GM23338 (cell line): ENCODE results near the gene FAM229B. TPM values are rescaled to one million over a fixed set of nuclear protein-coding genes. Genes with fewer than 3 reads are reported as not detected.

Experiments
- ATAC-seq: fragments of 200-7000 bp; cut with Tn5 transposase; 3 replicates; pipeline ENCODE4 v1.9.1; 2020
- DNase-seq: peaks from one replicate; pipeline ENCODE4 v3.0.0-alpha.2; 2015; ENCODE audit warnings: low spot score
- H2AFZ ChIP-seq: fragments of 200-600 bp; sonication (generic); 2 replicates; pipeline ENCODE4 v1.8.0; 2016; ENCODE audit warnings: antibody characterized with exemption, mild to moderate bottlenecking, moderate library complexity
- H3F3A ChIP-seq: fragments of 200-600 bp; sonication (generic); replicated peaks from 2 replicates; pipeline ENCODE4 v1.8.0; 2017; ENCODE audit warnings: antibody characterized with exemption, mixed run types, low read depth
- H3K27ac ChIP-seq: fragments of 200-600 bp; sonication (generic); 2 replicates; pipeline ENCODE4 v1.6.1; 2016; ENCODE audit warnings: low read depth
- H3K27me3 ChIP-seq: fragments of 200-600 bp; sonication (generic); 2 replicates; pipeline ENCODE4 v1.8.0; 2016; ENCODE audit warnings: mild to moderate bottlenecking, mixed run types, moderate library complexity; ENCODE audit not compliant: insufficient read depth
- H3K36me3 ChIP-seq: fragments of 200-600 bp; sonication (generic); 2 replicates; pipeline ENCODE4 v1.8.0; 2016; ENCODE audit warnings: mild to moderate bottlenecking; ENCODE audit not compliant: insufficient read depth
- H3K4me1 ChIP-seq: fragments of 200-600 bp; sonication (generic); 2 replicates; pipeline ENCODE4 v1.8.0; 2016; ENCODE audit warnings: mild to moderate bottlenecking, moderate library complexity; ENCODE audit not compliant: insufficient read depth
- H3K4me2 ChIP-seq: fragments of 200-600 bp; sonication (generic); 2 replicates; pipeline ENCODE4 v1.7.1; 2017; ENCODE audit warnings: mixed run types
- H3K4me3 ChIP-seq: fragments of 200-600 bp; sonication (generic); 2 replicates; pipeline ENCODE4 v1.6.1; 2016; ENCODE audit warnings: mixed run types
- H3K79me2 ChIP-seq: fragments of 200-600 bp; sonication (generic); replicated peaks from 2 replicates; pipeline ENCODE4 v1.8.0; 2017; ENCODE audit warnings: mild to moderate bottlenecking; ENCODE audit not compliant: insufficient read depth
- H3K9me2 ChIP-seq: fragments of 200-600 bp; sonication (generic); 2 replicates; pipeline ENCODE4 v1.8.0; 2017; ENCODE audit not compliant: insufficient read depth
- H4K20me1 ChIP-seq: fragments of 200-600 bp; sonication (generic); replicated peaks from 2 replicates; pipeline ENCODE4 v1.8.0; 2017; ENCODE audit warnings: mild to moderate bottlenecking; ENCODE audit not compliant: insufficient read depth
- H3K27ac Mint-ChIP-seq: 2 replicates; pipeline ENCODE4 v1.8.0; 2020; ENCODE audit warnings: inconsistent platforms, mild to moderate bottlenecking, moderate library complexity, mixed read lengths
- H3K27me3 Mint-ChIP-seq: 3 replicates; pipeline ENCODE4 v1.8.0; 2022; ENCODE audit warnings: low read depth, mild to moderate bottlenecking, moderate library complexity, mixed read lengths, inconsistent platforms; ENCODE audit not compliant: insufficient read depth, poor library complexity
- H3K36me3 Mint-ChIP-seq: 3 replicates; pipeline ENCODE4 v1.8.0; 2021; ENCODE audit warnings: low read depth, mild to moderate bottlenecking, inconsistent platforms, moderate library complexity, mixed read lengths
- H3K4me1 Mint-ChIP-seq: 3 replicates; pipeline ENCODE4 v1.8.0; 2020; ENCODE audit warnings: mild to moderate bottlenecking, inconsistent platforms, mixed read lengths
- H3K4me3 Mint-ChIP-seq: 3 replicates; pipeline ENCODE4 v1.8.0; 2021; ENCODE audit warnings: moderate library complexity, mild to moderate bottlenecking, inconsistent platforms, mixed read lengths
- H3K9me3 Mint-ChIP-seq: 3 replicates; pipeline ENCODE4 v1.8.0; 2020; ENCODE audit warnings: moderate library complexity, mild to moderate bottlenecking, inconsistent platforms, mixed read lengths
- CREB1 ChIP-seq: fragments of 250-450 bp; sonication (Bioruptor Pico); IDR thresholded peaks from 2 replicates; pipeline ENCODE4 v1.5.0; 2020; ENCODE audit warnings: low read depth, mild to moderate bottlenecking, moderate library complexity
- EZH2 ChIP-seq: fragments of 200-600 bp; sonication (generic); IDR thresholded peaks from one replicate; pipeline ENCODE4 v1.8.0; 2017; ENCODE audit warnings: antibody characterized with exemption, mild to moderate bottlenecking, low read depth; ENCODE audit not compliant: unreplicated experiment
- EZH2phosphoT487 ChIP-seq: fragments of 200-600 bp; sonication (generic); IDR thresholded peaks from one replicate; pipeline ENCODE4 v1.8.1; 2018; ENCODE audit warnings: antibody characterized with exemption; ENCODE audit not compliant: unreplicated experiment
- POLR2AphosphoS5 ChIP-seq: IDR thresholded peaks from 2 replicates; pipeline ENCODE4 v1.6.1; 2016; ENCODE audit warnings: antibody characterized with exemption, low read depth
- REST ChIP-seq: IDR thresholded peaks from one replicate; pipeline ENCODE4 v1.6.1; 2018; ENCODE audit warnings: antibody characterized with exemption; ENCODE audit not compliant: unreplicated experiment
- STAT1 ChIP-seq: IDR thresholded peaks from one replicate; pipeline ENCODE4 v1.6.1; 2016; ENCODE audit warnings: antibody characterized with exemption; ENCODE audit not compliant: unreplicated experiment
- ZNF114 ChIP-seq: fragments of 250-450 bp; sonication (Bioruptor Pico); IDR thresholded peaks from 2 replicates; pipeline ENCODE4 v1.5.0; 2020; ENCODE audit warnings: mild to moderate bottlenecking, moderate library complexity
- ZNF331 ChIP-seq: fragments of 250-450 bp; sonication (Bioruptor Pico); IDR thresholded peaks from 2 replicates; pipeline ENCODE4 v1.5.0; 2020; ENCODE audit warnings: low read depth, mild to moderate bottlenecking, moderate library complexity
- polyA plus RNA-seq: library from polyadenylated mRNA; unstranded; fragments of >200 nt; fragmentation: Nextera tagmentation; extraction: Ambion mirVana; gene quantifications from 2 replicates; pipeline ENCODE4 v1.2.1, GENCODE V29; 2016
- total RNA-seq: library from RNA; depleted of rRNA; stranded (reverse); fragments of >200 nt; shearing (Covaris generic); gene quantifications from 2 replicates; pipeline ENCODE4 v1.2.3, GENCODE V29; 2014
- TF ChIP-seq, protein P1 (sequence below): IDR thresholded peaks from 2 replicates; pipeline ENCODE4 v1.6.1; 2016; ENCODE audit warnings: antibody characterized with exemption
- TF ChIP-seq, protein P2 (sequence below), 2 experiments: fragments of 200-600 bp in 1 of 2; sonication (generic) in 1 of 2; conservative IDR thresholded peaks; 2 replicates each; pipeline versions ENCODE4 v1.5.1 to v1.6.1; 2016 to 2017; ENCODE audit warnings: antibody characterized with exemption in 2 of 2, low read depth in 2 of 2, mild to moderate bottlenecking in 2 of 2, moderate library complexity in 1 of 2

FAM229B gene
- total and polyA plus RNA-seq, 2 experiments from 2014 or later = 4.4 to 32.9 TPM

DNA sequence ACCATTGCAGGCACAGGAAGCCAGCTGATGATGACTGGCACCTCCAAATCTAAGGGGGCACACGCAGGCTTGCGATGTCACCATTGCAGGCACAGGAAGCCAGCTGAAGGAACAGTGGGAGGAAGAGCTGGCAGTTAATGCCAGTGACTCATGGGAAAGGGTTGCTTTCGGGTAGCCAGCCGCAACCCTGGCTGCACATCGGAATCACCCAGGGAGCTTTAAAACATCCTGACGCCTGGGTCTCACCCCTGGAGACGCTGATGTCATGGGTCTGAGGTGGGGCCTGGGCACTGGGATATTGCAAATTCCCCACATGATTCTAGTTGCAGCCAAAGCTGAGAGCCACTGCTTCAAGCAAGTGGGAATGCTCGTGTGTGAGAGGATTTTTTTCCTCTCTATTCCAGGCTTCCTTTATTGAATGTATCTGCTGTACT lies 49.6 kb upstream of the FAM229B start (continued):
- no peak for TF ChIP-seq CREB1 (CRISPR knock-in tag)
- no peak for TF ChIP-seq EZH2
- TF ChIP-seq REST = no peak
- TF ChIP-seq, protein P1, sequence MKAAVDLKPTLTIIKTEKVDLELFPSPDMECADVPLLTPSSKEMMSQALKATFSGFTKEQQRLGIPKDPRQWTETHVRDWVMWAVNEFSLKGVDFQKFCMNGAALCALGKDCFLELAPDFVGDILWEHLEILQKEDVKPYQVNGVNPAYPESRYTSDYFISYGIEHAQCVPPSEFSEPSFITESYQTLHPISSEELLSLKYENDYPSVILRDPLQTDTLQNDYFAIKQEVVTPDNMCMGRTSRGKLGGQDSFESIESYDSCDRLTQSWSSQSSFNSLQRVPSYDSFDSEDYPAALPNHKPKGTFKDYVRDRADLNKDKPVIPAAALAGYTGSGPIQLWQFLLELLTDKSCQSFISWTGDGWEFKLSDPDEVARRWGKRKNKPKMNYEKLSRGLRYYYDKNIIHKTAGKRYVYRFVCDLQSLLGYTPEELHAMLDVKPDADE = no peak
- TF ChIP-seq POLR2AphosphoS5 = no peak
- no peak for TF ChIP-seq EZH2phosphoT487
- no peak for TF ChIP-seq ZNF331 (CRISPR knock-in tag)

GRCh38 chr6:112038268-112038667 lies 49.1 kb upstream of the FAM229B start:
- no peaks in the 10 kb centered on the region for H3F3A ChIP-seq
- H3K4me3 ChIP-seq = no peak overlapping the region
- H3K27me3 ChIP-seq = no peaks in the 10 kb centered on the region
- H3K79me2 ChIP-seq = no peaks in the 10 kb centered on the region
- H3K36me3 ChIP-seq = no peaks in the 10 kb centered on the region
- H3K9me3 Mint-ChIP-seq = no peaks in the 10 kb centered on the region
- H3K27ac Mint-ChIP-seq = no peak overlapping the region
- peak overlapping the region; percentile 56; the same call in 1 of the 2 replicates for H2AFZ ChIP-seq
- H3K9me2 ChIP-seq = peaks cover 3% of the 10 kb centered on the region; the same call in 1 of the 2 replicates
- H3K27ac ChIP-seq = no peak overlapping the region
- no peak overlapping the region for H3K4me2 ChIP-seq
- H3K4me1 ChIP-seq = peaks cover 6% of the 10 kb centered on the region; the same call in 1 of the 2 replicates
- no peak overlapping the region for H3K4me3 Mint-ChIP-seq
- H3K4me1 Mint-ChIP-seq = peaks cover 28% of the 10 kb centered on the region
- H4K20me1 ChIP-seq = no peaks in the 10 kb centered on the region
- peak; percentile 12; the same call in 1 of the 3 replicates for ATAC-seq
- no peaks in the 10 kb centered on the region for H3K36me3 Mint-ChIP-seq
- peaks cover 3% of the 10 kb centered on the region for H3K27me3 Mint-ChIP-seq
- DNase-seq = no peak
- TF ChIP-seq REST = no peak
- no peak for TF ChIP-seq STAT1
- TF ChIP-seq, protein P2, sequence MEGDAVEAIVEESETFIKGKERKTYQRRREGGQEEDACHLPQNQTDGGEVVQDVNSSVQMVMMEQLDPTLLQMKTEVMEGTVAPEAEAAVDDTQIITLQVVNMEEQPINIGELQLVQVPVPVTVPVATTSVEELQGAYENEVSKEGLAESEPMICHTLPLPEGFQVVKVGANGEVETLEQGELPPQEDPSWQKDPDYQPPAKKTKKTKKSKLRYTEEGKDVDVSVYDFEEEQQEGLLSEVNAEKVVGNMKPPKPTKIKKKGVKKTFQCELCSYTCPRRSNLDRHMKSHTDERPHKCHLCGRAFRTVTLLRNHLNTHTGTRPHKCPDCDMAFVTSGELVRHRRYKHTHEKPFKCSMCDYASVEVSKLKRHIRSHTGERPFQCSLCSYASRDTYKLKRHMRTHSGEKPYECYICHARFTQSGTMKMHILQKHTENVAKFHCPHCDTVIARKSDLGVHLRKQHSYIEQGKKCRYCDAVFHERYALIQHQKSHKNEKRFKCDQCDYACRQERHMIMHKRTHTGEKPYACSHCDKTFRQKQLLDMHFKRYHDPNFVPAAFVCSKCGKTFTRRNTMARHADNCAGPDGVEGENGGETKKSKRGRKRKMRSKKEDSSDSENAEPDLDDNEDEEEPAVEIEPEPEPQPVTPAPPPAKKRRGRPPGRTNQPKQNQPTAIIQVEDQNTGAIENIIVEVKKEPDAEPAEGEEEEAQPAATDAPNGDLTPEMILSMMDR (conservative IDR thresholded peaks at IDR 0.05; ENCODE audit: low read depth in 2 of 2) = no peak
- TF ChIP-seq ZNF114 = no peak
- no peak for TF ChIP-seq CREB1 (CRISPR knock-in tag)
